Kidney (tissue), 14 donors: ENCODE measurements around the gene ELAPOR1. TPM values are rescaled to one million over a fixed set of nuclear protein-coding genes. Genes with fewer than 3 reads are reported as not detected.

Experiments
- DNase-seq, 5 donors: peaks; one replicate each; pipeline ENCODE4 v3.0.0-alpha.2; 2013 to 2020
- FAIRE-seq: peaks from 2 replicates; lab custom pipeline; 2012; peaks lifted over from hg19 to GRCh38; lab: Jason Lieb, UNC
- H3K27ac ChIP-seq, 2 donors: one replicate each; pipeline ENCODE4 v1.7.0; 2013; ENCODE audit warnings: low read depth in 2 of 2, low read length in 2 of 2, inconsistent platforms in 1 of 2
- H3K27me3 ChIP-seq: one replicate; pipeline ENCODE4 v1.7.1; 2013; ENCODE audit warnings: low read length, inconsistent platforms; ENCODE audit not compliant: control insufficient read depth, insufficient read depth
- H3K36me3 ChIP-seq, 3 donors: one replicate each; pipeline versions ENCODE4 v1.7.0 to v1.7.1; 2013; ENCODE audit warnings: low read length in 3 of 3, control low read depth in 1 of 3, inconsistent platforms in 1 of 3; ENCODE audit not compliant: insufficient read depth in 3 of 3, control insufficient read depth in 2 of 3
- H3K4me1 ChIP-seq, 3 donors: one replicate each; pipeline versions ENCODE4 v1.7.0 to v1.7.1; 2013; ENCODE audit warnings: low read length in 3 of 3, inconsistent platforms in 1 of 3, low read depth in 1 of 3; ENCODE audit not compliant: control insufficient read depth in 2 of 3, insufficient read depth in 2 of 3
- H3K4me3 ChIP-seq, 3 donors: one replicate each; pipeline versions ENCODE4 v1.7.0 to v1.8.1; 2013; ENCODE audit warnings: low read length in 3 of 3, control low read depth in 1 of 3, inconsistent platforms in 1 of 3
- H3K9ac ChIP-seq, 3 donors: one replicate each; pipeline versions ENCODE4 v1.7.0 to v1.7.1; 2013; ENCODE audit warnings: low read length in 3 of 3, control low read depth in 1 of 3, inconsistent platforms in 1 of 3
- H3K9me3 ChIP-seq, 3 donors: one replicate each; pipeline versions ENCODE4 v1.7.0 to v1.7.1; 2013; ENCODE audit warnings: low read length in 3 of 3, control low read depth in 1 of 3, inconsistent platforms in 1 of 3; ENCODE audit not compliant: control insufficient read depth in 2 of 3, insufficient read depth in 1 of 3
- intact Hi-C: fragments of 100-400 bp; cut with DNase I; formaldehyde crosslinking; loops from one replicate; pipeline ENCODE4 v1.11.1; 2022
- polyA plus RNA-seq: library from polyadenylated mRNA; stranded (reverse); fragments of 350-450 nt; fragmentation: Illumina TruSeq; extraction: RNeasy Lipid Tissue Mini Kit (QIAGEN cat#74804); gene quantifications from one replicate; pipeline ENCODE4 v1.2.3, GENCODE V29; 2014; ENCODE audit warnings: low read depth, low replicate concordance; ENCODE audit not compliant: insufficient read depth
- total RNA-seq: library from RNA; stranded (reverse); fragmentation: NEBNext Ultra II Directional; extraction: Animal tissue kit (Norgen Biotek cat#: 25700); gene quantifications from one replicate; pipeline ENCODE4 v1.2.1, GENCODE V29; 2021
- TF ChIP-seq, protein P1 (sequence below): IDR thresholded peaks from 3 replicates; pipeline ENCODE4 v1.5.1; 2012; ENCODE audit warnings: mild to moderate bottlenecking, moderate library complexity, borderline replicate concordance; ENCODE audit not compliant: insufficient read depth; ENCODE audit errors: extremely low read depth
- donor health status: control.
- donor health status: control.
- donor health status: control.
- donor health status: control.
- donor health status: control.
- donor health status: DM: yes; HTN: yes; CAD: no.
- donor health status: Normal renal cell carcinoma (clear cell type).

Gene ELAPOR1
- total and polyA plus RNA-seq, 2 donors from 2014 or later, result 0.28 to 1.3 TPM

- Histone ChIP-seq H3K9me3 (no peaks in the 10 kb centered on the region), H3K36me3 (no peaks in the 10 kb centered on the region), H3K4me3 (no peak overlapping the region), H3K27me3 (no peaks in the 10 kb centered on the region), H3K9ac (no peak overlapping the region), H3K27ac (peak overlapping the region; percentile 45 to 52), H3K4me1 (peaks cover 0 to 25% (median 0%) of the 10 kb centered on the region in 3 donors)
- DNase-seq (peak in 1 of 5 donors; percentile 83), FAIRE-seq (no peak)
- intact Hi-C loops, result no loop called here
- TF ChIP-seq, protein P1, sequence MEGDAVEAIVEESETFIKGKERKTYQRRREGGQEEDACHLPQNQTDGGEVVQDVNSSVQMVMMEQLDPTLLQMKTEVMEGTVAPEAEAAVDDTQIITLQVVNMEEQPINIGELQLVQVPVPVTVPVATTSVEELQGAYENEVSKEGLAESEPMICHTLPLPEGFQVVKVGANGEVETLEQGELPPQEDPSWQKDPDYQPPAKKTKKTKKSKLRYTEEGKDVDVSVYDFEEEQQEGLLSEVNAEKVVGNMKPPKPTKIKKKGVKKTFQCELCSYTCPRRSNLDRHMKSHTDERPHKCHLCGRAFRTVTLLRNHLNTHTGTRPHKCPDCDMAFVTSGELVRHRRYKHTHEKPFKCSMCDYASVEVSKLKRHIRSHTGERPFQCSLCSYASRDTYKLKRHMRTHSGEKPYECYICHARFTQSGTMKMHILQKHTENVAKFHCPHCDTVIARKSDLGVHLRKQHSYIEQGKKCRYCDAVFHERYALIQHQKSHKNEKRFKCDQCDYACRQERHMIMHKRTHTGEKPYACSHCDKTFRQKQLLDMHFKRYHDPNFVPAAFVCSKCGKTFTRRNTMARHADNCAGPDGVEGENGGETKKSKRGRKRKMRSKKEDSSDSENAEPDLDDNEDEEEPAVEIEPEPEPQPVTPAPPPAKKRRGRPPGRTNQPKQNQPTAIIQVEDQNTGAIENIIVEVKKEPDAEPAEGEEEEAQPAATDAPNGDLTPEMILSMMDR, result no peak
Observed at GRCh38 chr1:109133815-109134214, 19.9 kb downstream of the ELAPOR1 start.

DNA sequence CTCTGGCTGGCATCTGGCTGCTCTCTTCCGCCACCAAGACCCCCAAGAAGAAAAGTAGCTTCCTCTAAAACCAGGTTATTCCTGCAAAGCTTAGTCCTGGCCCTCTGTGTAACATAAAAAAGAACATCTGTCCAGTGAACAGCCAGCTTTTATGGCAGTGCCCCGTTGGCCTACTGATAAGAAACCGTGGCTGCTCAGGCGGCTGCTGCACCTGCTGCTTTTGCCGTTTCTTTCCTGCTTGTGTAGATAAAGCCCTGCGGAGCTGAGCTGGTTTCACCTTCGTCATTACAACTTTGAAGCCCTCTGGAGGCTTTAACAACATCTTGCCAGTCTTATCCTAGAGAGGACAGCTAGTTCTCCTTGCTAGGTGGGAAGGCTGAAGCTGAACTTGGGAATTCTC lies 20.5 kb downstream of the ELAPOR1 start:
- Histone ChIP-seq H3K9me3 (no peaks in the 10 kb centered on the region), H3K4me3 (no peak overlapping the region), H3K27ac (peak overlapping the region; percentile 45 to 58), H3K4me1 (peaks cover 0 to 25% (median 0%) of the 10 kb centered on the region in 3 donors), H3K36me3 (no peaks in the 10 kb centered on the region), H3K9ac (peak overlapping the region in 1 of 3 donors; percentile 23), H3K27me3 (no peaks in the 10 kb centered on the region)
- FAIRE-seq (no peak), DNase-seq (peak in 2 of 5 donors; percentile 37 to 39)
- intact Hi-C loops, result no loop called here
- TF ChIP-seq, protein P1, result no peak

DNA sequence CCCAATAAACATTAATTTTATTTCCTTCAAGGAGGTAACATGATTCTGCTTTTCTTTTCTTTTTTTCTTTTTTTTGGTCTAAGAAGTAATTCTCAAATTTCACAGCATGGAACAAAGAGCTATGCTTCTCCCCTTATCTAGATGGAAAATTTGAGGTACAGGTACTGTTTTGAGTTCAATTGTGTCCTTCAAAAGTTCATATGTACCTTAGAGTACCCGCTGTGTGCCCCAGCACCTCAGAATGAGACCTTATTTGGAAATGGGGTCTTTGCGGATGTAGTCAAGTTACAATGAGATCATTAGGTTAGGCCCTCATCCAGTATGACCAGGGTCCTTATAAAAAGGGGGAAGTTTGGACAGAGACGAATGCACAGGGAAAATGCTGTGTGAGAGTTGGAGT lies 22.0 kb downstream of the ELAPOR1 start:
- H3K9ac ChIP-seq, result no peak overlapping the region
- no peak for DNase-seq
- intact Hi-C loops, result no loop called here
- TF ChIP-seq, protein P1, result no peak
- no peaks in the 10 kb centered on the region for H3K27me3 ChIP-seq
- no peak for FAIRE-seq
- H3K9me3 ChIP-seq, result no peaks in the 10 kb centered on the region
- peaks cover 0 to 25% (median 0%) of the 10 kb centered on the region in 3 donors for H3K4me1 ChIP-seq
- H3K27ac ChIP-seq, result no peak overlapping the region
- H3K36me3 ChIP-seq, result no peaks in the 10 kb centered on the region
- no peak overlapping the region for H3K4me3 ChIP-seq

- intact Hi-C loops, result no loop called here
- no peaks in the 10 kb centered on the region for H3K36me3 ChIP-seq
- no peak for FAIRE-seq
- H3K4me3 ChIP-seq, result no peak overlapping the region
- H3K4me1 ChIP-seq, result peaks cover 0 to 25% (median 0%) of the 10 kb centered on the region in 3 donors
- H3K9me3 ChIP-seq, result no peaks in the 10 kb centered on the region
- H3K27me3 ChIP-seq, result no peaks in the 10 kb centered on the region
- peak in 1 of 5 donors; percentile 27 for DNase-seq
- no peak overlapping the region for H3K9ac ChIP-seq
- TF ChIP-seq, protein P1, result no peak
- H3K27ac ChIP-seq, result no peak overlapping the region
Observed at GRCh38 chr1:109136766-109137165, 22.9 kb downstream of the ELAPOR1 start.
